Cardiac muscle cell (in vitro differentiated cells and primary cell): Measurements from ENCODE around the gene CCL2. TPM values are rescaled to one million over a fixed set of nuclear protein-coding genes. Genes with fewer than 3 reads are reported as not detected.

Experiments used
- DNase-seq, 2 donors: peaks; one replicate each; pipeline versions ENCODE4 v3.0.0 to v3.0.0-alpha.2; 2010 to 2017; ENCODE audit warnings: low read depth in 1 of 2, low spot score in 1 of 2
- H3K27ac ChIP-seq: fragments of 200-600 bp; sonication (generic); 2 replicates; pipeline ENCODE4 v1.5.1; 2016
- H3K27me3 ChIP-seq: fragments of 200-600 bp; sonication (generic); 2 replicates; pipeline ENCODE4 v1.6.0; 2016; ENCODE audit warnings: control low read depth
- H3K36me3 ChIP-seq: fragments of 200-600 bp; sonication (generic); 2 replicates; pipeline ENCODE4 v1.5.1; 2016; ENCODE audit warnings: control low read depth
- H3K4me1 ChIP-seq: fragments of 200-600 bp; sonication (generic); 2 replicates; pipeline ENCODE4 v1.8.1; 2017; ENCODE audit warnings: low read depth, mild to moderate bottlenecking, mixed run types
- H3K4me3 ChIP-seq: fragments of 200-600 bp; sonication (generic); 2 replicates; pipeline ENCODE4 v1.5.1; 2016; ENCODE audit warnings: mild to moderate bottlenecking
- H3K9me3 ChIP-seq: fragments of 200-600 bp; sonication (generic); 2 replicates; pipeline ENCODE4 v1.5.1; 2017; ENCODE audit warnings: low read depth, mild to moderate bottlenecking, control low read depth
- polyA plus RNA-seq: library from polyadenylated mRNA; unstranded; fragments of >200 nt; fragmentation: Nextera tagmentation; extraction: Ambion mirVana; gene quantifications from 2 replicates; pipeline ENCODE4 v1.2.1, GENCODE V29; 2016
- total RNA-seq: library from RNA; depleted of rRNA; stranded (reverse); fragments of >200 nt; gene quantifications from 2 replicates; pipeline ENCODE4 v1.2.3, GENCODE V29; 2016
- TF ChIP-seq, protein P1 (sequence below): IDR thresholded peaks from 2 replicates; pipeline ENCODE4 v1.5.1; 2012; ENCODE audit warnings: low read depth, mild to moderate bottlenecking, low read length

CCL2 gene
- total and polyA plus RNA-seq, 2 experiments from 2014 or later = 0.54 to 0.77 TPM

DNA sequence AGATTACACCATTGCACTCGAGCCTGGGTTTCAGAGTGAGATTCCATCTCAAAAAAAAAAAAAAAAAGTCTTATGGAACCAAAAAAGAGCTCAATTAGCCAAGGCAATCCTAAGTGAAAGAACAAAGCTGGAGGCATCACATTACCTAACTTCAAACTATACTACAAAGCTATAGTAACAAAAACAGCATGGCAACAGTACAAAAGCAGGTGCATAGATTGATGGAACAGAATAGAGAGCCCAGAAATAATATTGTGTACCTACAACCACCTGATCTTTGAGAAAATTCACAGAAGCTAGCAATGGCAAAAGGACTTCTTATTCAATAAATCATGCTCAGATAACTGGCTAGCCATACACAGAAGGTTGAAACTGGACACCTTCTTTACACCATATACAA is 24.7 kb upstream of the CCL2 start:
- Histone ChIP-seq H3K27me3 (no peaks in the 10 kb centered on the region), H3K36me3 (no peaks in the 10 kb centered on the region), H3K4me1 (no peaks in the 10 kb centered on the region), H3K4me3 (no peak overlapping the region), H3K27ac (no peak overlapping the region), H3K9me3 (no peaks in the 10 kb centered on the region)
- TF ChIP-seq, protein P1, sequence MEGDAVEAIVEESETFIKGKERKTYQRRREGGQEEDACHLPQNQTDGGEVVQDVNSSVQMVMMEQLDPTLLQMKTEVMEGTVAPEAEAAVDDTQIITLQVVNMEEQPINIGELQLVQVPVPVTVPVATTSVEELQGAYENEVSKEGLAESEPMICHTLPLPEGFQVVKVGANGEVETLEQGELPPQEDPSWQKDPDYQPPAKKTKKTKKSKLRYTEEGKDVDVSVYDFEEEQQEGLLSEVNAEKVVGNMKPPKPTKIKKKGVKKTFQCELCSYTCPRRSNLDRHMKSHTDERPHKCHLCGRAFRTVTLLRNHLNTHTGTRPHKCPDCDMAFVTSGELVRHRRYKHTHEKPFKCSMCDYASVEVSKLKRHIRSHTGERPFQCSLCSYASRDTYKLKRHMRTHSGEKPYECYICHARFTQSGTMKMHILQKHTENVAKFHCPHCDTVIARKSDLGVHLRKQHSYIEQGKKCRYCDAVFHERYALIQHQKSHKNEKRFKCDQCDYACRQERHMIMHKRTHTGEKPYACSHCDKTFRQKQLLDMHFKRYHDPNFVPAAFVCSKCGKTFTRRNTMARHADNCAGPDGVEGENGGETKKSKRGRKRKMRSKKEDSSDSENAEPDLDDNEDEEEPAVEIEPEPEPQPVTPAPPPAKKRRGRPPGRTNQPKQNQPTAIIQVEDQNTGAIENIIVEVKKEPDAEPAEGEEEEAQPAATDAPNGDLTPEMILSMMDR = no peak
- no peak for DNase-seq

DNA sequence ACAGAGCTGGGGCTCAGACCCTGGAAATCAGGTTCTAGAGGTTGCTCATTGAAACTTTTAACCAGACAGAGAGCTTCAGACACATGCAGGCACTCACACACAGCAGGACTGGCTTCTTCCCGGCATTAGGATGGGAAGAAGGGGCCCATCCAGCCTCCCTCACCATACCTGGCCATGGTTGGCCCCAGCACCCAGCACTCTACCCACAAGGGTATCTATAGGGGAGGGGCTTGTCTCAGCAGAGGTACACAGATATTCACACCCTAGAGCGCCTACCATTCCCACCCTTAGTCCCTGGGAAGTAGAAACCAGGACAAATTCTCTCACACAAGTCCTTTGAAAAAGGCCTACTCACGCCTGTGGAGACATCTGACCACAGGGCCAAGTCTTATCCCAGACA is 20.5 kb upstream of the CCL2 start:
- Histone ChIP-seq H3K9me3 (no peaks in the 10 kb centered on the region), H3K27ac (no peak overlapping the region)

DNA sequence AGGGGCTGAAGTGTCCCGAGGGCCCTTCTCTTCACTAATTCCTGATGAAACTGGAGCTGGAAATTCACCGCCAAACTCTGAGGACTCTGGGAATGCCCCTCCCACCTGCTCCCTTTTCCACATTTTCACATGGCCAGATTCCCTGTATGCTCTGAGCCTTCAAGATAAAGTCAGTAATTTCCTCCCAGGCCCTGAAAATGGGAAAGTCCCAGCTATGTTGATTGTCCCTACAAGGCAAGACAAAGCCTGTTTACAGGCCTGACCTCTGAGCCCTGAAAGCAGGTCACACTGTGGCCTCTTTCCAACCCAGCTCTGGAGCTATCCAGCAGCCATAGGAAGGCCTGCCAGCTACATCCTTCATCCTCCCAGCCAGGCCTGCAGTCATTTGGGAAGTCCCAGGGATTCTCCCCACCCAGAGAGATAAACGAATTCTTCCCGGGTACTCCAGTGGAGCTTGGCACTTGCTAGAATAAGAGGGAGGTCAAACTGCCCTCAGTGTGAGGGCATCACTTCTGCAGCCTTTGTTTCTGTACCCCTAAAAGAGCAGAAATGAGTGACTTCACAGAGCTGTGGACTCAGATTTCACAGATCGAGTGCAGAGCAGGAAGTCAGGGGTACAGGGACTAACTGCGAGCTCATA is 19.6 kb upstream of the CCL2 start:
- TF ChIP-seq, protein P1 = no peak
- H3K4me1 ChIP-seq = no peaks in the 10 kb centered on the region
- H3K4me3 ChIP-seq = no peak overlapping the region
- H3K36me3 ChIP-seq = no peaks in the 10 kb centered on the region
- H3K9me3 ChIP-seq = no peaks in the 10 kb centered on the region
- H3K27me3 ChIP-seq = no peaks in the 10 kb centered on the region
- peak; percentile 17 to 67 for DNase-seq
- H3K27ac ChIP-seq = no peak overlapping the region

More for the DNA sequence above, 20.5 kb upstream of the CCL2 start:
- H3K4me3 ChIP-seq = no peak overlapping the region
- TF ChIP-seq, protein P1 = no peak
- H3K4me1 ChIP-seq = no peaks in the 10 kb centered on the region
- DNase-seq = no peak
- no peaks in the 10 kb centered on the region for H3K36me3 ChIP-seq
- no peaks in the 10 kb centered on the region for H3K27me3 ChIP-seq

DNA sequence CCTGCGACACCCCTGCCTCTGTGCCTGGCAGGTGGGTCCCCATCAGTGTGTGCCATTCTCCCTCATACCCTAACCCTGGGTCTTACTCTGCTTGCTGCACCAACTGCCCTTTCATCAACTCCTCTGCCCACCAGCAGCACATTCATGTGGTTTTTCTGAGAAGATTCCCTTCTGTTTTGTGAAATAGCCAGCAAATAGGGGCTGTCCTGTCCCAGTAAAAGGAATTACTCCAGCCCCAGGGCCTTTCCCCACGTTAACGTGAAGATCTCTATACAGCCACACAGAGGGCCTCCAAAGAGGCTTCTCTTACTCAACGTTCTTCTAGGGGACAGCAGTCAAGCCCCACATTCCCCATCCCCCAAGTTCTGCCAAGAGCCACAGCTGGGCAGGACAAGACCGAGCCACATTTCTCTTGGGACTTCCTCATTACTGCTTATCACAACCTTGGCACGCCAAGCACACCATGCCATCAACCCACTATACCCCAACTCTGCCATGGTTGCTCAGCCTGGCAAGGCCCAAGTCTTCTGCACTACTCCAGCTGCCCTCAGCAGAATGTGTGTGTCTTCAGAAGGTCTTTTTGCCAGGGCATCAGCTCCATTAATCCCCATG is 18.7 kb upstream of the CCL2 start:
- Histone ChIP-seq H3K9me3 (no peaks in the 10 kb centered on the region), H3K4me1 (no peaks in the 10 kb centered on the region), H3K27ac (no peak overlapping the region), H3K4me3 (no peak overlapping the region), H3K27me3 (no peaks in the 10 kb centered on the region), H3K36me3 (no peaks in the 10 kb centered on the region)
- TF ChIP-seq, protein P1 = no peak
- no peak for DNase-seq

DNA sequence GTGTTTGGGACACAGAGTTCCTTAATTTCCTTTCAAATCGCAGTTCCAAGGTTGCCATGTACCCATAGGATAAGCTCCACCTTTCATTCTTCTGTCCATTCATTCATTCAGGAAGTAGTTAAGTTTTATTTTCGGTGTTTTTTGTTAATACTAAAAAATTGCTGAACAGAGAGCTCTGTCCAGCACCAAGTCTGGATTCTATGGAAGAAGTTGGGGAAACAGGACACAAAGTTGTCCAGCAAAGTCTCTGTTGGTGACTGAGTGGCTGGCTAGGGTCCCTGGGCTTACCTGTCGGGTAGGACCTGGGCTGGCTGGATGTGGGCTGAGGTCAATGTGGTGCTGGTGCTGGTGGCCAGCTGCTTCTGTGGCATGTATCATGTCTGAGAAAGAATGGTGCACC is 17.6 kb upstream of the CCL2 start:
- DNase-seq = no peak
- no peak overlapping the region for H3K4me3 ChIP-seq
- H3K36me3 ChIP-seq = no peaks in the 10 kb centered on the region
- H3K9me3 ChIP-seq = no peaks in the 10 kb centered on the region
- TF ChIP-seq, protein P1 = no peak
- no peaks in the 10 kb centered on the region for H3K27me3 ChIP-seq
- H3K27ac ChIP-seq = no peak overlapping the region
- H3K4me1 ChIP-seq = no peaks in the 10 kb centered on the region
